AG04450 (cell line): ENCODE measurements around the gene GCH1. TPM values are rescaled to one million over a fixed set of nuclear protein-coding genes. Genes with fewer than 3 reads are reported as not detected.
A peak's percentile ranks its signal among the peaks of the same experiment; 100 is the strongest.

Experiments used
- CTCF ChIA-PET: fragments of 300-600, 350-600 bp; formaldehyde crosslinking; extraction: SDS; loops from one replicate; lab custom pipeline; 2022; ENCODE audit warnings: antibody characterized with exemption, inconsistent platforms; lab: Charles Lee
- POLR2A ChIA-PET: fragments of 350-600 bp; formaldehyde crosslinking; extraction: SDS; loops from one replicate; lab custom pipeline; 2021; ENCODE audit warnings: antibody characterized with exemption, inconsistent platforms; lab: Yijun Ruan, JAX
- DNase-seq: peaks from one replicate; pipeline ENCODE4 v3.0.0-alpha.2; 2011; ENCODE audit warnings: low read depth, low spot score
- H3K27ac ChIP-seq: one replicate; pipeline ENCODE4 v1.5.1; 2012; ENCODE audit warnings: low read depth, low read length, control low read depth
- H3K27me3 ChIP-seq: one replicate; pipeline ENCODE4 v1.6.0; 2012; ENCODE audit warnings: low read length; ENCODE audit not compliant: control insufficient read depth, insufficient read depth
- H3K4me3 ChIP-seq: 2 replicates; pipeline ENCODE4 v1.5.1; 2011; ENCODE audit warnings: mild to moderate bottlenecking, low read depth, low read length, control low read depth
- H3K9me3 ChIP-seq: 2 replicates; pipeline ENCODE4 v1.5.1; 2012; ENCODE audit warnings: low read length; ENCODE audit not compliant: control insufficient read depth, insufficient read depth
- polyA plus RNA-seq: library from polyadenylated mRNA; depleted of rRNA; stranded (reverse); fragments of >200 nt; gene quantifications from 2 replicates; pipeline ENCODE4 v1.2.3, GENCODE V29; 2011
- TF ChIP-seq, protein P1 (sequence below): IDR thresholded peaks from 2 replicates; pipeline ENCODE4 v1.5.1; 2011; ENCODE audit warnings: low read depth, low read length, control low read depth, inconsistent platforms

GCH1 gene
- polyA plus RNA-seq, 1 experiment: 0.88 TPM

DNA sequence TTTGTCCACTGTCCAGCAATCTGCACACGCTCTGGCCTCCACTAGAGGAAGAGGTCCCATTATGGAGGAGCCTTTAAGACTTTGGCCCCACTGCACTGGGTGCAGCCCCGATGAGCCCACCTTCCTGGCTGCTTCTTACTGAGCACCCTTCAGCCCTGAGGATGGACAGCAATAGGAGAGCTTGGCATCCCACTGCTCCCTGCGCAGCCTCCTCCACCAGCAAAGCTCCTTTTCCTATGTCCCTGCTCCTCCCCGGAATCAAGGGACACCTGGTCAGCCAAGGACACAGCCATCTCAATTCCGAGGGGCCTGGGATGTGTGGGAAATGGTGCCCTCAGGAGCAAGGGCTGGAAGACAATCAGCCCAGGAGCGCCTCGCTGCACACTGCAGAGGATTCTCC is 94.7 kb downstream of the GCH1 start:
- H3K27me3 ChIP-seq: peaks cover 23% of the 10 kb centered on the region
- no peaks in the 10 kb centered on the region for H3K9me3 ChIP-seq
- POLR2A ChIA-PET: interaction anchor here (0.5 kb wide), 1 partner anchor 174 kb away, joined by 3 read pairs; no protein-coding TSS in a partner anchor
- no peak overlapping the region for H3K27ac ChIP-seq
- TF ChIP-seq, protein P1, sequence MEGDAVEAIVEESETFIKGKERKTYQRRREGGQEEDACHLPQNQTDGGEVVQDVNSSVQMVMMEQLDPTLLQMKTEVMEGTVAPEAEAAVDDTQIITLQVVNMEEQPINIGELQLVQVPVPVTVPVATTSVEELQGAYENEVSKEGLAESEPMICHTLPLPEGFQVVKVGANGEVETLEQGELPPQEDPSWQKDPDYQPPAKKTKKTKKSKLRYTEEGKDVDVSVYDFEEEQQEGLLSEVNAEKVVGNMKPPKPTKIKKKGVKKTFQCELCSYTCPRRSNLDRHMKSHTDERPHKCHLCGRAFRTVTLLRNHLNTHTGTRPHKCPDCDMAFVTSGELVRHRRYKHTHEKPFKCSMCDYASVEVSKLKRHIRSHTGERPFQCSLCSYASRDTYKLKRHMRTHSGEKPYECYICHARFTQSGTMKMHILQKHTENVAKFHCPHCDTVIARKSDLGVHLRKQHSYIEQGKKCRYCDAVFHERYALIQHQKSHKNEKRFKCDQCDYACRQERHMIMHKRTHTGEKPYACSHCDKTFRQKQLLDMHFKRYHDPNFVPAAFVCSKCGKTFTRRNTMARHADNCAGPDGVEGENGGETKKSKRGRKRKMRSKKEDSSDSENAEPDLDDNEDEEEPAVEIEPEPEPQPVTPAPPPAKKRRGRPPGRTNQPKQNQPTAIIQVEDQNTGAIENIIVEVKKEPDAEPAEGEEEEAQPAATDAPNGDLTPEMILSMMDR: no peak
- DNase-seq: no peak
- CTCF ChIA-PET: interaction anchor here (1.9 to 8.7 kb wide), 2 partner anchors 245 to 304 kb away, joined by 4 to 90 read pairs; no protein-coding TSS in a partner anchor
- H3K4me3 ChIP-seq: no peak overlapping the region

DNA sequence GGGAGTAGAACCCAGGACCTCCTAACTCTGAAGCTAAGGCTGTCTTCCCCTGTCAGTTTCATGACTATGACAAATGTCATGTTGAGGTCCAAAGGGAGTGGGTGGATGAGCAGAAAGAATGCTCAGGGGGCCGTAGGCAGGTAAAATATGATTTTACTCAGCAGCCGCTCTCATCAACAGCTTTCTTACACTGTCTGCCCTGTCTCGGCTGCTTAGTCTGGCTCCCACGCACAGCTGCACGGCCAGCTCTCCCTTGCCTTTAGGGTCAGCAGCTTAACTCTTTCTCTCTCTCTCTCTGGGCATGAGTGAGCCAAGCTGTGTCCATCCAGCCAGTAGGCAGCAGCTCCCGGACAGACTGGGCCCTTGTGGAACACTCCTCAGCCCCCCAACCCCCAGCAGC is 95.2 kb downstream of the GCH1 start:
- DNase-seq: no peak
- POLR2A ChIA-PET: no interaction called here

DNA sequence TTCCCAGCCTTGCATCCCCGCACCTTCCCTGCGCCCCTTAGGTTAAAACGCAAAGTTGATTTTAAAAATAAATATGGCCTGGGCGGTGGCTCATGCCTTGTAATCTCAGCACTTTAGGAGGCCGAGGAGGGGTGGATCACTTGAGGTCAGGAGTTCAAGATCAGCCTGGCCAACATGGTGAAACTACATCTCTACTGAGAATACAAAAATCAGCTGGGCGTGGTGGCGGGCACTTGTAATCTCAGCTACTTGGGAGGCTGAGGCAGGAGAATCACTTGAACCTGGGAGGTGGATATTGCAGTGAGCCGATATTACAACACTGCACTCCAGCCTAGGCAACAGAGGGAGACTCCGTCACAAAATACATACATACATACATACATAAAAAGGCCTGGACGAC is 96.0 kb downstream of the GCH1 start:
- Histone ChIP-seq H3K9me3 (no peaks in the 10 kb centered on the region), H3K27me3 (peaks cover 11% of the 10 kb centered on the region), H3K27ac (no peak overlapping the region), H3K4me3 (no peak overlapping the region)
- TF ChIP-seq, protein P1: no peak
- DNase-seq: no peak
- ChIA-PET POLR2A (no interaction called here), CTCF (interaction anchor here (0.6 to 8.7 kb wide), 16 partner anchors 11 to 297 kb away, joined by 3 to 90 read pairs (median 3); partner anchors contain the start of genes CGRRF1 and WDHD1)

More for the DNA sequence above, 95.2 kb downstream of the GCH1 start:
- H3K27ac ChIP-seq: no peak overlapping the region
- H3K4me3 ChIP-seq: no peak overlapping the region
- CTCF ChIA-PET: interaction anchor here (1.9 to 8.7 kb wide), 2 partner anchors 244 to 304 kb away, joined by 4 to 90 read pairs; no protein-coding TSS in a partner anchor
- TF ChIP-seq, protein P1: no peak
- peaks cover 18% of the 10 kb centered on the region for H3K27me3 ChIP-seq
- no peaks in the 10 kb centered on the region for H3K9me3 ChIP-seq

DNA sequence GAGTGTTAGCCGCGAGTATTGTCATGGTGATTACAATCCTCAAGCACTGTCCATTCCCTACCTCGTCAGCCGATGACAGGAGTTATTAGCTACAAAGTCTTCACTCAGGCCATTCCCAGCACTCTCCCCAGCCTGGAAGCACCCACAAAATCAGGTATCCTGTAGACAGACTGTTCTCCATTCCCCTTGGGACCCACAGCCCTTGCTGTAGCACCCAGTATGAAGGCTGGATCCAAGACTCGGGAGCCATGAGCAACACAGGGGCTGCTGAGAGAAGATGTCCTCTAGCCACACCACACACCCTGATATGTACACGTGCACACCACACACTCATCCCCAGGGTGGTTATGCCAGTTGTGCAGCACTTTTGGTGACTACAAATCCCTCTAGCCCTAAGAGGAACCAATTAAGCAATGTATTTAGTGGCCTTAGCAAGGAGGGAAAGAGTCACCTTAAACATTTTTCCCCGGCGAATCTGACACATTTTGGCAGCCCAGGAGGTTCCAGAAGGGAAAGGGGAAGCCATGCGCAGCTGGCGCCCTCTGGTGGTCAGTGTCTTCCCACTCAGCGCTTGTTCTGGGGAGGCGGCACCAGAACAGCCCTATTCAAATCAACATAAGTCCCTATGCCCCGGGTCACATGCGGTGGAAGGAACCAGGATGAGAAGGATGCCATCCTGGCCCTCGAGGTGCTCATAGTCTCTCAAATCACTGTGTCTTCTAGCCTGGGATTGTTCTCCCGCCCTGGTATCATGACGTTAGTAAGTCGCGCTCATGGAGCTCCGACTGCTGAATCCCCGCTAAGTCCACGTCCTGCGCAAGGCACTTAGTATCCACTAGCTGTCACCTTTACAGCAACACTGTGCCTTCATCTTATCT is 96.9 kb downstream of the GCH1 start:
- no peak overlapping the region for H3K27ac ChIP-seq
- DNase-seq: peak; percentile 65
- H3K9me3 ChIP-seq: no peaks in the 10 kb centered on the region
- H3K4me3 ChIP-seq: peak overlapping the region; percentile 18
- H3K27me3 ChIP-seq: peaks cover 5% of the 10 kb centered on the region
- POLR2A ChIA-PET: interaction anchor here (1.0 kb wide), 1 partner anchor 240 kb away, joined by 3 read pairs; no protein-coding TSS in a partner anchor
- CTCF ChIA-PET: interaction anchor here (0.6 to 8.7 kb wide), 21 partner anchors 8 to 296 kb away, joined by 3 to 90 read pairs (median 3); partner anchors contain the start of genes CGRRF1 and WDHD1
- TF ChIP-seq, protein P1: peak; percentile 99
